MM.1S (cell line): Measurements from ENCODE around the gene DNAJC5.

Source experiments
- EZH2 ChIP-seq: fragments of 300-600 bp; sonication (generic); optimal IDR thresholded peaks from 2 replicates; pipeline ENCODE3; 2017; ENCODE audit warnings: low read depth, mild to moderate bottlenecking, antibody characterized with exemption, low read length, mixed read lengths
- EZH2phosphoT487 ChIP-seq: fragments of 300-600 bp; sonication (generic); IDR thresholded peaks from 2 replicates; pipeline ENCODE4 v1.6.1; 2018; ENCODE audit warnings: antibody characterized with exemption, low read length
- TF ChIP-seq, protein P1 (sequence below): fragments of 300-600 bp; sonication (generic); IDR thresholded peaks from 2 replicates; pipeline ENCODE4 v1.5.1; 2016; ENCODE audit warnings: antibody characterized with exemption, low read length, mixed read lengths

DNA sequence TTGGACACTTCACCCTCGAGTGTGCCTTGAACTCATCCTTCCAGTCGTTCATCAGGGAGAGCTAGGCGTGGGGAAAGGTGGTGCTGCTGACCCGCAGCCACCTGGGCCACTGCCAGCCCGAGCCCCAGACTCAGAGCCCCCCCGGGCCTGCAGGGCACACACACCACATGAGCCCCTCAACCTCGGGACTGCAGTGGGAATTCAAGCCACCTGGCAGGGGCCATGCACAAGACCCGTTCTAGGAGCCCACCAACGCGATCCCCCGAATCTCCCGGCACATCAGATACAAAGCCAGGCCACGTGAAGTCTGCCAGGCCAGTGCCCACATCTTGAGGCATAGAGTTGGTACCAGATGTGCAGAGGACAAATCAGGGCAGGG lies 72.0 kb downstream of the DNAJC5 start:
- TF ChIP-seq, protein P1, sequence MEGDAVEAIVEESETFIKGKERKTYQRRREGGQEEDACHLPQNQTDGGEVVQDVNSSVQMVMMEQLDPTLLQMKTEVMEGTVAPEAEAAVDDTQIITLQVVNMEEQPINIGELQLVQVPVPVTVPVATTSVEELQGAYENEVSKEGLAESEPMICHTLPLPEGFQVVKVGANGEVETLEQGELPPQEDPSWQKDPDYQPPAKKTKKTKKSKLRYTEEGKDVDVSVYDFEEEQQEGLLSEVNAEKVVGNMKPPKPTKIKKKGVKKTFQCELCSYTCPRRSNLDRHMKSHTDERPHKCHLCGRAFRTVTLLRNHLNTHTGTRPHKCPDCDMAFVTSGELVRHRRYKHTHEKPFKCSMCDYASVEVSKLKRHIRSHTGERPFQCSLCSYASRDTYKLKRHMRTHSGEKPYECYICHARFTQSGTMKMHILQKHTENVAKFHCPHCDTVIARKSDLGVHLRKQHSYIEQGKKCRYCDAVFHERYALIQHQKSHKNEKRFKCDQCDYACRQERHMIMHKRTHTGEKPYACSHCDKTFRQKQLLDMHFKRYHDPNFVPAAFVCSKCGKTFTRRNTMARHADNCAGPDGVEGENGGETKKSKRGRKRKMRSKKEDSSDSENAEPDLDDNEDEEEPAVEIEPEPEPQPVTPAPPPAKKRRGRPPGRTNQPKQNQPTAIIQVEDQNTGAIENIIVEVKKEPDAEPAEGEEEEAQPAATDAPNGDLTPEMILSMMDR, result no peak
- no peak for TF ChIP-seq EZH2
- TF ChIP-seq EZH2phosphoT487, result no peak
